ENCODE measurements around the gene MSANTD1. TPM values are rescaled to one million over a fixed set of nuclear protein-coding genes. Genes with fewer than 3 reads are reported as not detected.

Gene MSANTD1
- total and polyA plus RNA-seq, 9 donors = 0.15 to 1.4 (median 0.87) TPM

- 92 to 94% (median 93%) methylated on average over 12 of the region's 12 CpGs for WGBS, 3 donors
- no peaks in the 10 kb centered on the region for H3K36me3 ChIP-seq
- DNase-seq = peak in 2 of 5 donors; percentile 11 to 31
- H3K27me3 ChIP-seq = no peaks in the 10 kb centered on the region
- H3K4me1 ChIP-seq (ENCODE audit: insufficient read depth) = no peaks in the 10 kb centered on the region
- intact Hi-C loops (cut with DNase I) = no loop called here
- H3K27ac ChIP-seq = no peak overlapping the region
- H3K9me3 ChIP-seq = no peaks in the 10 kb centered on the region
- TF ChIP-seq EP300 (IDR thresholded peaks at IDR 0.05) (no peak), CTCF (IDR thresholded peaks at IDR 0.05) (no peak), POLR2A (IDR thresholded peaks at IDR 0.05) (no peak)
- no peak overlapping the region for H3K4me3 ChIP-seq
Observed at GRCh38 chr4:3221996-3222395, 27.0 kb upstream of the MSANTD1 start.

- TF ChIP-seq POLR2A (IDR thresholded peaks at IDR 0.05) = no peak
- no peak for TF ChIP-seq EP300 (IDR thresholded peaks at IDR 0.05)
- TF ChIP-seq CTCF (IDR thresholded peaks at IDR 0.05) = no peak
- peak in 2 of 5 donors; percentile 10 to 19 for DNase-seq
- no peaks in the 10 kb centered on the region for H3K9me3 ChIP-seq
- H3K27ac ChIP-seq = no peak overlapping the region
- no peaks in the 10 kb centered on the region for H3K27me3 ChIP-seq
- H3K4me1 ChIP-seq (ENCODE audit: insufficient read depth) = no peaks in the 10 kb centered on the region
- 90 to 92% (median 91%) methylated on average over 11 of the region's 11 CpGs for WGBS, 3 donors
- no peak overlapping the region for H3K4me3 ChIP-seq
- H3K36me3 ChIP-seq = no peaks in the 10 kb centered on the region
- intact Hi-C loops (cut with DNase I) = no loop called here
Observed at GRCh38 chr4:3223346-3223745, 25.6 kb upstream of the MSANTD1 start.

GRCh38 chr4:3223956-3224748 is 24.8 kb upstream of the MSANTD1 start:
- no peak overlapping the region for H3K4me3 ChIP-seq
- TF ChIP-seq POLR2A (IDR thresholded peaks at IDR 0.05) (no peak), EP300 (IDR thresholded peaks at IDR 0.05) (no peak), CTCF (IDR thresholded peaks at IDR 0.05) (no peak)
- WGBS, 3 donors = 89 to 94% (median 91%) methylated on average over 13 of the region's 13 CpGs
- H3K36me3 ChIP-seq = no peaks in the 10 kb centered on the region
- DNase-seq = peak in 2 of 5 donors; percentile 9 to 17
- no peaks in the 10 kb centered on the region for H3K4me1 ChIP-seq (ENCODE audit: insufficient read depth)
- no peaks in the 10 kb centered on the region for H3K27me3 ChIP-seq
- H3K27ac ChIP-seq = no peak overlapping the region
- intact Hi-C loops (cut with DNase I) = no loop called here
- H3K9me3 ChIP-seq = no peaks in the 10 kb centered on the region

DNA sequence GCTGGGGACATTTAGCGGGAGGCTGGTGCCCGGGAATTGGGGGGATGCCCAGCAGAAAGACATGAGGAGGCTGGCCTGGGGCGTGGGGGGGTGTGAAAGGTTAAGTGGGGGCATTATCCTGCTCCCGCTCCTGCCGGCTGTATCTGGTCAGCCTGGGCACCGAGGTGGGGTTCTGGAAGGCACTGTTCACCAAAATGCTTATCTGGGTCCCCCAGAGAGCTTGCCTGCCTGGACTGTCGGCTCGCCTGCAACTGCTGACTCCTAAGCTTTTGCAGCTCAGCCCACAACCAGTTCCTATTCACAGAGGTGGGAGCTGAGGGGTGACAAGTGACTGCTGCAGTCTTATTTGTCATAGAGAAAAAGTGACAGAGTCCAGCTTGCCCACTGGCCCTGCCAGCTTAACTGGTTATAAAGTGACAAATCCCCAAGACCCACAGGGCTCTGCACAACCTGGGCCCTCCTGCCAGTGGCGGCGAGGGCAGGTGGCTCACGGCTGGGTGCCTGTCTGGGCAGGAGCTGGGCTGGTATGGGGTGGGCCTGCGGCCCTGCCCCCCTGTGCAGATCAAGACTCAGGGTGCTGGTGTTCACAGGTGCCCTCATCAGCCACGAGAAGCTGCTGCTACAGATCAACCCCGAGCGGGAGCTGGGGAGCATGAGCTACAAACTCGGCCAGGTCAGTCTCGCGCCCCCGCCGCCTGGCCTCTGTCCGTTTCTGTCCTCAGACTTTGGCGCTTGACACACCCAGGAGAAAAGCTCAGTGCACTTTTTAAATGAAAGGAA is 23.7 kb upstream of the MSANTD1 start:
- Histone ChIP-seq H3K9me3 (no peaks in the 10 kb centered on the region), H3K27me3 (no peaks in the 10 kb centered on the region), H3K4me3 (no peak overlapping the region), H3K4me1 (ENCODE audit: insufficient read depth) (no peaks in the 10 kb centered on the region), H3K36me3 (no peaks in the 10 kb centered on the region), H3K27ac (no peak overlapping the region)
- peak in 2 of 5 donors; percentile 10 to 29 for DNase-seq
- WGBS, 3 donors = 67 to 81% (median 80%) methylated on average over 22 of the region's 22 CpGs
- TF ChIP-seq CTCF (IDR thresholded peaks at IDR 0.05) (no peak), EP300 (IDR thresholded peaks at IDR 0.05) (no peak), POLR2A (IDR thresholded peaks at IDR 0.05) (no peak)
- intact Hi-C loops (cut with DNase I) = no loop called here

Measured in ovary (tissue), 9 donors.